ENCODE results near the gene SNRNP70. TPM values are rescaled to one million over a fixed set of nuclear protein-coding genes. Genes with fewer than 3 reads are reported as not detected.

SNRNP70 gene
- total and polyA plus RNA-seq, 2 of the 13 experiments (the other 11 are each of a cell fraction or from before 2014, with no cell fraction given) = 150 to 210 TPM

DNA sequence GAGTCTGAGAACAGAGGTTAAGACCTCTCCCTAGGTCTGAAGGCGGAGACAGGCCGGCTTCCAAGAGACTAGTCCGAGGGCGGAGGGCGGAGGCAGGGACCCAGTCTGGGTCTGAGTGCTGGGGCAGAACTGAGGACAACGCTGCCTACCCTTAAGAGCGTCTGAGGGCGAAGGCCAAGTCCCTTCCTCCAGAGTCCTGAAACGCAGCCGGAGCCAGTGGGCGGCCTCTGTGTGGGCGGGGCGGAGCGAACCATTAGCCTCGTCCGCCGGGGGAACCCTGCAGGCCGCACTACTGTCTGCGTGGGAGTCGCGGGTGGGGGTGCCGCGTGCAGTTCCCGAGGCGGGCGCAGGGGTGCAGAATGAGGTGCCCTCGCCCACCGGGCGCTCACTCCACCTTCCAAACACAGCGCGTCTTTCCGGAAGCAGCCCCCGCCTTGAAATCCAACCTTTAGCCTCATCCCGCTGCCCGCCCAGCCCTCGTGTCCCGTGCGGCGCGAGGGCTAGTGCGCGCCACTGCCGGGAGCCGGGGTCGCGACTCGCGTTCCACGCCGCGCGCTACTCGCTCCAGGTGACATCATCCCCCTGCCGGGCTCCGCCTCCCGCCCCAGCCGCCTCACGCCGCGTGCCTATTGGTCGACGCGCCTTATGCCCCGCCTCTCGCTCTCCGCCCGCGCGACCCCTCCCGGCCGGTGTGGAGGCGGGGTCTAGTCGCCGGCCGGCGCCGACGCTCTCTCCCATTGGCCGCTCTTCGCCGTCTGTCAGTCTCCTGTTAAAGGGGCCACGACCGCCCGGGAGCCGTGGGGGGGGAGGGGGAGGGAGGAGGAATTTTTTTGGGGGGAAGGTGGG is 33.5 kb downstream of the SNRNP70 start, which contains the start of gene C19orf73 (continued):
- TF ChIP-seq, protein P1, sequence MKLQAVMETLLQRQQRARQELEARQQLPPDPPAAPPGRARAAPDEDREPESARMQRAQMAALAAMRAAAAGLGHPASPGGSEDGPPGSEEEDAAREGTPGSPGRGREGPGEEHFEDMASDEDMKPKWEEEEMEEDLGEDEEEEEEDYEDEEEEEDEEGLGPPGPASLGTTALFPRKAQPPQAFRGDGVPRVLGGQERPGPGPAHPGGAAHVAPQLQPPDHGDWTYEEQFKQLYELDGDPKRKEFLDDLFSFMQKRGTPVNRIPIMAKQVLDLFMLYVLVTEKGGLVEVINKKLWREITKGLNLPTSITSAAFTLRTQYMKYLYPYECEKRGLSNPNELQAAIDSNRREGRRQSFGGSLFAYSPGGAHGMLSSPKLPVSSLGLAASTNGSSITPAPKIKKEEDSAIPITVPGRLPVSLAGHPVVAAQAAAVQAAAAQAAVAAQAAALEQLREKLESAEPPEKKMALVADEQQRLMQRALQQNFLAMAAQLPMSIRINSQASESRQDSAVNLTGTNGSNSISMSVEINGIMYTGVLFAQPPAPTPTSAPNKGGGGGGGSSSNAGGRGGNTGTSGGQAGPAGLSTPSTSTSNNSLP (IDR thresholded peaks at IDR 0.05; ENCODE audit: low read depth, low read length) = no peak
- TF ChIP-seq TBX3 (IDR thresholded peaks at IDR 0.05; ENCODE audit: borderline replicate concordance) (no peak), ZNF24 (IDR thresholded peaks at IDR 0.05) (0 out of 2 replicates have a peak, but pooled peaks have one; percentile 40), MAFF (IDR thresholded peaks at IDR 0.05; ENCODE audit: low read depth, low read length) (no peak), ZNF382 (CRISPR knock-in tag; IDR thresholded peaks at IDR 0.05; ENCODE audit: borderline replicate concordance) (no peak), ZNF17 (CRISPR knock-in tag; IDR thresholded peaks at IDR 0.05) (no peak), MBD4 (IDR thresholded peaks at IDR 0.05; ENCODE audit: borderline replicate concordance, low read length) (no peak), BRD4 (CRISPR knock-in tag; IDR thresholded peaks at IDR 0.05) (peak; percentile 81), ZNF234 (CRISPR knock-in tag; conservative IDR thresholded peaks at IDR 0.05) (no peak), ZNF724P (CRISPR knock-in tag; IDR thresholded peaks at IDR 0.05; ENCODE audit: borderline replicate concordance) (no peak), ZNF136 (CRISPR knock-in tag; IDR thresholded peaks at IDR 0.05; ENCODE audit: low read depth) (no peak), HIVEP1 (CRISPR knock-in tag; IDR thresholded peaks at IDR 0.05) (no peak), ZNF496 (CRISPR knock-in tag; IDR thresholded peaks at IDR 0.05; ENCODE audit: insufficient replicate concordance) (no peak), MYNN (CRISPR knock-in tag; IDR thresholded peaks at IDR 0.05; ENCODE audit: low read depth) (no peak), ZNF207 (IDR thresholded peaks at IDR 0.05; ENCODE audit: borderline replicate concordance) (no peak)
- TF ChIP-seq, protein P2, sequence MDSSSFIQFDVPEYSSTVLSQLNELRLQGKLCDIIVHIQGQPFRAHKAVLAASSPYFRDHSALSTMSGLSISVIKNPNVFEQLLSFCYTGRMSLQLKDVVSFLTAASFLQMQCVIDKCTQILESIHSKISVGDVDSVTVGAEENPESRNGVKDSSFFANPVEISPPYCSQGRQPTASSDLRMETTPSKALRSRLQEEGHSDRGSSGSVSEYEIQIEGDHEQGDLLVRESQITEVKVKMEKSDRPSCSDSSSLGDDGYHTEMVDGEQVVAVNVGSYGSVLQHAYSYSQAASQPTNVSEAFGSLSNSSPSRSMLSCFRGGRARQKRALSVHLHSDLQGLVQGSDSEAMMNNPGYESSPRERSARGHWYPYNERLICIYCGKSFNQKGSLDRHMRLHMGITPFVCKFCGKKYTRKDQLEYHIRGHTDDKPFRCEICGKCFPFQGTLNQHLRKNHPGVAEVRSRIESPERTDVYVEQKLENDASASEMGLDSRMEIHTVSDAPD (CRISPR knock-in tag; IDR thresholded peaks at IDR 0.05) = 0 out of 2 replicates have a peak, but pooled peaks have one; percentile 60
- TF ChIP-seq, protein P3, sequence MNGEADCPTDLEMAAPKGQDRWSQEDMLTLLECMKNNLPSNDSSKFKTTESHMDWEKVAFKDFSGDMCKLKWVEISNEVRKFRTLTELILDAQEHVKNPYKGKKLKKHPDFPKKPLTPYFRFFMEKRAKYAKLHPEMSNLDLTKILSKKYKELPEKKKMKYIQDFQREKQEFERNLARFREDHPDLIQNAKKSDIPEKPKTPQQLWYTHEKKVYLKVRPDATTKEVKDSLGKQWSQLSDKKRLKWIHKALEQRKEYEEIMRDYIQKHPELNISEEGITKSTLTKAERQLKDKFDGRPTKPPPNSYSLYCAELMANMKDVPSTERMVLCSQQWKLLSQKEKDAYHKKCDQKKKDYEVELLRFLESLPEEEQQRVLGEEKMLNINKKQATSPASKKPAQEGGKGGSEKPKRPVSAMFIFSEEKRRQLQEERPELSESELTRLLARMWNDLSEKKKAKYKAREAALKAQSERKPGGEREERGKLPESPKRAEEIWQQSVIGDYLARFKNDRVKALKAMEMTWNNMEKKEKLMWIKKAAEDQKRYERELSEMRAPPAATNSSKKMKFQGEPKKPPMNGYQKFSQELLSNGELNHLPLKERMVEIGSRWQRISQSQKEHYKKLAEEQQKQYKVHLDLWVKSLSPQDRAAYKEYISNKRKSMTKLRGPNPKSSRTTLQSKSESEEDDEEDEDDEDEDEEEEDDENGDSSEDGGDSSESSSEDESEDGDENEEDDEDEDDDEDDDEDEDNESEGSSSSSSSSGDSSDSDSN (CRISPR knock-in tag; IDR thresholded peaks at IDR 0.05) = peak; percentile 50
- TF ChIP-seq, protein P4, sequence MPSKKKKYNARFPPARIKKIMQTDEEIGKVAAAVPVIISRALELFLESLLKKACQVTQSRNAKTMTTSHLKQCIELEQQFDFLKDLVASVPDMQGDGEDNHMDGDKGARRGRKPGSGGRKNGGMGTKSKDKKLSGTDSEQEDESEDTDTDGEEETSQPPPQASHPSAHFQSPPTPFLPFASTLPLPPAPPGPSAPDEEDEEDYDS (CRISPR knock-in tag; IDR thresholded peaks at IDR 0.05) = no peak
- TF ChIP-seq, protein P5, sequence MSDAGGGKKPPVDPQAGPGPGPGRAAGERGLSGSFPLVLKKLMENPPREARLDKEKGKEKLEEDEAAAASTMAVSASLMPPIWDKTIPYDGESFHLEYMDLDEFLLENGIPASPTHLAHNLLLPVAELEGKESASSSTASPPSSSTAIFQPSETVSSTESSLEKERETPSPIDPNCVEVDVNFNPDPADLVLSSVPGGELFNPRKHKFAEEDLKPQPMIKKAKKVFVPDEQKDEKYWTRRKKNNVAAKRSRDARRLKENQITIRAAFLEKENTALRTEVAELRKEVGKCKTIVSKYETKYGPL (CRISPR knock-in tag; IDR thresholded peaks at IDR 0.05) = peak; percentile 74; the same call in 1 of the 2 replicates
- TF ChIP-seq, protein P6, sequence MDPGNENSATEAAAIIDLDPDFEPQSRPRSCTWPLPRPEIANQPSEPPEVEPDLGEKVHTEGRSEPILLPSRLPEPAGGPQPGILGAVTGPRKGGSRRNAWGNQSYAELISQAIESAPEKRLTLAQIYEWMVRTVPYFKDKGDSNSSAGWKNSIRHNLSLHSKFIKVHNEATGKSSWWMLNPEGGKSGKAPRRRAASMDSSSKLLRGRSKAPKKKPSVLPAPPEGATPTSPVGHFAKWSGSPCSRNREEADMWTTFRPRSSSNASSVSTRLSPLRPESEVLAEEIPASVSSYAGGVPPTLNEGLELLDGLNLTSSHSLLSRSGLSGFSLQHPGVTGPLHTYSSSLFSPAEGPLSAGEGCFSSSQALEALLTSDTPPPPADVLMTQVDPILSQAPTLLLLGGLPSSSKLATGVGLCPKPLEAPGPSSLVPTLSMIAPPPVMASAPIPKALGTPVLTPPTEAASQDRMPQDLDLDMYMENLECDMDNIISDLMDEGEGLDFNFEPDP (CRISPR knock-in tag; conservative IDR thresholded peaks at IDR 0.05) = no peak
